IPS-15b (cell line): Measurements from ENCODE around the gene CCSAP.

Experiments
- H3K27me3 ChIP-seq: one replicate; pipeline ENCODE4 v1.6.1; 2013; ENCODE audit warnings: low read length; ENCODE audit not compliant: control insufficient read depth, insufficient read depth
- H3K36me3 ChIP-seq: one replicate; pipeline ENCODE4 v1.6.1; 2013; ENCODE audit warnings: low read length; ENCODE audit not compliant: control insufficient read depth, insufficient read depth
- H3K4me1 ChIP-seq: one replicate; pipeline ENCODE4 v1.6.1; 2013; ENCODE audit warnings: mild to moderate bottlenecking, low read length; ENCODE audit not compliant: control insufficient read depth, insufficient read depth
- H3K4me3 ChIP-seq: one replicate; pipeline ENCODE4 v1.5.1; 2013; ENCODE audit warnings: low read depth, low read length
- H3K9ac ChIP-seq: one replicate; pipeline ENCODE4 v1.6.1; 2013; ENCODE audit warnings: low read depth, mild to moderate bottlenecking, low read length
- H3K9me3 ChIP-seq: one replicate; pipeline ENCODE4 v1.6.1; 2013; ENCODE audit warnings: mild to moderate bottlenecking, low read length; ENCODE audit not compliant: control insufficient read depth, insufficient read depth

CCSAP gene

GRCh38 chr1:229363723-229364122, 20.9 kb upstream of the CCSAP start:
- Histone ChIP-seq H3K36me3 (no peaks in the 10 kb centered on the region), H3K9ac (no peak overlapping the region), H3K9me3 (no peaks in the 10 kb centered on the region), H3K4me1 (peaks cover 2% of the 10 kb centered on the region), H3K27me3 (no peaks in the 10 kb centered on the region), H3K4me3 (no peak overlapping the region)

- no peak overlapping the region for H3K9ac ChIP-seq
- H3K4me1 ChIP-seq = peaks cover 2% of the 10 kb centered on the region
- no peaks in the 10 kb centered on the region for H3K36me3 ChIP-seq
- H3K4me3 ChIP-seq = no peak overlapping the region
- H3K27me3 ChIP-seq = no peaks in the 10 kb centered on the region
- no peaks in the 10 kb centered on the region for H3K9me3 ChIP-seq
These were observed 17.6 kb upstream of the CCSAP start for GRCh38 chr1:229360420-229360819.

GRCh38 chr1:229355661-229356060, 12.8 kb upstream of the CCSAP start:
- no peaks in the 10 kb centered on the region for H3K36me3 ChIP-seq
- no peaks in the 10 kb centered on the region for H3K9me3 ChIP-seq
- no peaks in the 10 kb centered on the region for H3K27me3 ChIP-seq
- H3K4me1 ChIP-seq = peaks cover 2% of the 10 kb centered on the region
- no peak overlapping the region for H3K9ac ChIP-seq
- H3K4me3 ChIP-seq = no peak overlapping the region

GRCh38 chr1:229354226-229354625, 11.4 kb upstream of the CCSAP start:
- Histone ChIP-seq H3K36me3 (no peaks in the 10 kb centered on the region), H3K27me3 (no peaks in the 10 kb centered on the region), H3K9ac (no peak overlapping the region), H3K9me3 (no peaks in the 10 kb centered on the region), H3K4me1 (no peaks in the 10 kb centered on the region), H3K4me3 (no peak overlapping the region)

- no peaks in the 10 kb centered on the region for H3K4me1 ChIP-seq
- no peaks in the 10 kb centered on the region for H3K9me3 ChIP-seq
- H3K36me3 ChIP-seq = no peaks in the 10 kb centered on the region
- H3K9ac ChIP-seq = no peak overlapping the region
- no peaks in the 10 kb centered on the region for H3K27me3 ChIP-seq
- H3K4me3 ChIP-seq = no peak overlapping the region
These were observed 10.1 kb upstream of the CCSAP start for GRCh38 chr1:229352975-229353374.

GRCh38 chr1:229349463-229350385, 6.9 kb upstream of the CCSAP start:
- H3K9me3 ChIP-seq = no peaks in the 10 kb centered on the region
- H3K36me3 ChIP-seq = no peaks in the 10 kb centered on the region
- no peaks in the 10 kb centered on the region for H3K4me1 ChIP-seq
- H3K4me3 ChIP-seq = no peak overlapping the region
- H3K9ac ChIP-seq = no peak overlapping the region
- peaks cover 2% of the 10 kb centered on the region for H3K27me3 ChIP-seq

- no peaks in the 10 kb centered on the region for H3K9me3 ChIP-seq
- H3K4me3 ChIP-seq = no peak overlapping the region
- no peaks in the 10 kb centered on the region for H3K36me3 ChIP-seq
- no peaks in the 10 kb centered on the region for H3K4me1 ChIP-seq
- H3K27me3 ChIP-seq = peaks cover 13% of the 10 kb centered on the region
- H3K9ac ChIP-seq = no peak overlapping the region
These were observed 4.7 kb upstream of the CCSAP start for GRCh38 chr1:229347528-229347927.

- Histone ChIP-seq H3K4me3 (no peak overlapping the region), H3K9ac (no peak overlapping the region), H3K9me3 (no peaks in the 10 kb centered on the region), H3K4me1 (peaks cover 4% of the 10 kb centered on the region), H3K27me3 (peaks cover 13% of the 10 kb centered on the region), H3K36me3 (no peaks in the 10 kb centered on the region)
These were observed 2.3 kb upstream of the CCSAP start for GRCh38 chr1:229344937-229345684.

- no peak overlapping the region for H3K9ac ChIP-seq
- H3K36me3 ChIP-seq = no peaks in the 10 kb centered on the region
- peaks cover 13% of the 10 kb centered on the region for H3K27me3 ChIP-seq
- peaks cover 4% of the 10 kb centered on the region for H3K4me1 ChIP-seq
- no peak overlapping the region for H3K4me3 ChIP-seq
- H3K9me3 ChIP-seq = no peaks in the 10 kb centered on the region
These were observed 1.3 kb upstream of the CCSAP start for GRCh38 chr1:229344139-229344538.

- peaks cover 13% of the 10 kb centered on the region for H3K27me3 ChIP-seq
- peaks cover 4% of the 10 kb centered on the region for H3K4me1 ChIP-seq
- peak overlapping the region; percentile 56 for H3K4me3 ChIP-seq
These were observed 832 bp downstream of the CCSAP start for GRCh38 chr1:229341774-229342655.

GRCh38 chr1:229340496-229340895, 2.4 kb downstream of the CCSAP start:
- H3K9ac ChIP-seq = no peak overlapping the region
- peaks cover 4% of the 10 kb centered on the region for H3K4me1 ChIP-seq
- no peaks in the 10 kb centered on the region for H3K36me3 ChIP-seq
- no peak overlapping the region for H3K4me3 ChIP-seq
- no peaks in the 10 kb centered on the region for H3K9me3 ChIP-seq
- H3K27me3 ChIP-seq = peaks cover 13% of the 10 kb centered on the region

More at GRCh38 chr1:229341774-229342655, 832 bp downstream of the CCSAP start:
- no peak overlapping the region for H3K9ac ChIP-seq
- no peaks in the 10 kb centered on the region for H3K9me3 ChIP-seq
- H3K36me3 ChIP-seq = no peaks in the 10 kb centered on the region
